Thyroid gland (tissue), 4 donors: Measurements from ENCODE around the gene CD59. TPM values are rescaled to one million over a fixed set of nuclear protein-coding genes. Genes with fewer than 3 reads are reported as not detected.
A peak's percentile ranks its signal among the peaks of the same experiment; 100 is the strongest.
"Not testable (repeated sequence)": the region's sequence is repeated elsewhere in the genome, so short reads cannot be mapped to it uniquely, and the experiment has no call there.

Experiments
- DNase-seq, 2 donors: peaks; one replicate each; pipeline ENCODE4 v3.0.0-alpha.2; 2019
- H3K27ac ChIP-seq, 3 donors: fragments of 200-600 bp; sonication (generic); 1 replicate in 2 of 3; 2 replicates in 1 of 3; pipeline ENCODE4 v1.5.1; 2016 to 2019; ENCODE audit warnings: mild to moderate bottlenecking in 1 of 3, moderate library complexity in 1 of 3
- H3K27me3 ChIP-seq: fragments of 200-600 bp; sonication (generic); one replicate; pipeline ENCODE4 v1.5.1; 2019
- H3K36me3 ChIP-seq, 2 donors: fragments of 200-600 bp; sonication (generic); one replicate each; pipeline ENCODE4 v1.5.1; 2016 to 2019
- H3K4me1 ChIP-seq, 2 donors: fragments of 200-600 bp; sonication (generic); one replicate each; pipeline ENCODE4 v1.5.1; 2017 to 2019
- H3K4me3 ChIP-seq, 3 donors: fragments of 200-600 bp; sonication (generic); replicated peaks in 1 of 3; 1 replicate in 2 of 3; 2 replicates in 1 of 3; pipeline ENCODE4 v1.5.1; 2016; ENCODE audit warnings: mild to moderate bottlenecking in 1 of 3
- H3K9me3 ChIP-seq: fragments of 200-600 bp; sonication (generic); one replicate; pipeline ENCODE4 v1.5.1; 2017
- POLR2A ChIP-seq, 2 donors: fragments of 450-650 bp; IDR thresholded peaks; one replicate each; pipeline ENCODE4 v1.6.1; 2017; ENCODE audit warnings: antibody characterized with exemption in 2 of 2, mild to moderate bottlenecking in 2 of 2, moderate library complexity in 1 of 2
- WGBS, 2 donors: methylation state at CpG; one replicate each; pipeline ENCODE4 v1.1.5; 2017; 5-methylcytosine and 5-hydroxymethylcytosine counted together
- intact Hi-C: fragments of 100-400 bp; cut with DNase I; formaldehyde crosslinking; loops from one replicate; pipeline ENCODE4 v1.15.1; 2023
- total RNA-seq, 4 donors: library from RNA; depleted of rRNA; stranded (reverse); fragments of >200 nt; gene quantifications; one replicate each; pipeline ENCODE4 v1.2.3, GENCODE V29; 2016
- TF ChIP-seq, protein P1 (sequence below), 6 experiments: fragments of 200-600 bp in 3 of 6; fragments of 450-650 bp in 3 of 6; sonication (generic) in 3 of 6; IDR thresholded peaks; one replicate each; pipeline ENCODE4 v1.5.1; 2016 to 2019; ENCODE audit warnings: antibody characterized with exemption in 6 of 6, mild to moderate bottlenecking in 2 of 6, inconsistent platforms in 1 of 6, moderate library complexity in 1 of 6

The CD59 gene
- total RNA-seq, 4 donors from 2014 or later, result 367 to 562 (median 504) TPM

GRCh38 chr11:33709466-33709865, 26.8 kb downstream of the CD59 start:
- H3K27ac ChIP-seq, result no peak overlapping the region
- H3K4me1 ChIP-seq, result peaks cover 0 to 13% of the 10 kb centered on the region in 2 donors
- no peak for DNase-seq
- TF ChIP-seq, protein P1, sequence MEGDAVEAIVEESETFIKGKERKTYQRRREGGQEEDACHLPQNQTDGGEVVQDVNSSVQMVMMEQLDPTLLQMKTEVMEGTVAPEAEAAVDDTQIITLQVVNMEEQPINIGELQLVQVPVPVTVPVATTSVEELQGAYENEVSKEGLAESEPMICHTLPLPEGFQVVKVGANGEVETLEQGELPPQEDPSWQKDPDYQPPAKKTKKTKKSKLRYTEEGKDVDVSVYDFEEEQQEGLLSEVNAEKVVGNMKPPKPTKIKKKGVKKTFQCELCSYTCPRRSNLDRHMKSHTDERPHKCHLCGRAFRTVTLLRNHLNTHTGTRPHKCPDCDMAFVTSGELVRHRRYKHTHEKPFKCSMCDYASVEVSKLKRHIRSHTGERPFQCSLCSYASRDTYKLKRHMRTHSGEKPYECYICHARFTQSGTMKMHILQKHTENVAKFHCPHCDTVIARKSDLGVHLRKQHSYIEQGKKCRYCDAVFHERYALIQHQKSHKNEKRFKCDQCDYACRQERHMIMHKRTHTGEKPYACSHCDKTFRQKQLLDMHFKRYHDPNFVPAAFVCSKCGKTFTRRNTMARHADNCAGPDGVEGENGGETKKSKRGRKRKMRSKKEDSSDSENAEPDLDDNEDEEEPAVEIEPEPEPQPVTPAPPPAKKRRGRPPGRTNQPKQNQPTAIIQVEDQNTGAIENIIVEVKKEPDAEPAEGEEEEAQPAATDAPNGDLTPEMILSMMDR (IDR thresholded peaks at IDR 0.05), result no peak
- no peak for TF ChIP-seq POLR2A (IDR thresholded peaks at IDR 0.05)
- WGBS, 2 donors, result 60 to 79% methylated on average over 3 of the region's 3 CpGs
- H3K36me3 ChIP-seq, result peaks cover 21 to 38% of the 10 kb centered on the region in 2 donors
- H3K4me3 ChIP-seq, result no peak overlapping the region
- no peaks in the 10 kb centered on the region for H3K9me3 ChIP-seq
- no peaks in the 10 kb centered on the region for H3K27me3 ChIP-seq
- intact Hi-C loops, result no loop called here

DNA sequence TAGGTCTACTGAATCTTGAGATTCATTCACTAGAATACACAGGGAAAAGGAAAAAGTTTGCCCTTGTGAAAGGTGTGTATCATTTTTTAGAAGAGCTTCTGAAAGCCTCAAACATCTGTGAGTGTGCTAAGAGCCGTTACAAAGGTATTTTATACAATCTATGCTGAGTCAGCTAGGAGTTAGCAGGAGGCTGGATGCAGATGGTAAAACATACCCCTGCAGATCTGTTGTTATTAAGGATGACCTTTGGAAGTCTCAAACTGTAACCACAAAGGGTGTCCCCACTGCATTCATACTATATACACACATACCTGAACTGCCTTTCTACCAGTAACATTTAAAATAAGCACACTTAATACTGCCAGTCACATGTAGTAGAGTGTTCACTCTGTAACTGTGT, 27.2 kb downstream of the CD59 start:
- no peaks in the 10 kb centered on the region for H3K27me3 ChIP-seq
- no peak for TF ChIP-seq POLR2A (IDR thresholded peaks at IDR 0.05)
- TF ChIP-seq, protein P1 (IDR thresholded peaks at IDR 0.05), result no peak
- WGBS, 2 donors, result 91 to 96% methylated on average over 1 of the region's 1 CpG
- no peak for DNase-seq
- intact Hi-C loops, result no loop called here
- H3K27ac ChIP-seq, result no peak overlapping the region
- H3K36me3 ChIP-seq, result peaks cover 21 to 33% of the 10 kb centered on the region in 2 donors
- peaks cover 0 to 18% of the 10 kb centered on the region in 2 donors for H3K4me1 ChIP-seq
- no peaks in the 10 kb centered on the region for H3K9me3 ChIP-seq
- H3K4me3 ChIP-seq, result no peak overlapping the region

- 83 to 100% methylated on average over 2 of the region's 2 CpGs for WGBS, 2 donors
- H3K4me3 ChIP-seq, H3K27ac ChIP-seq, H3K9me3 ChIP-seq, H3K27me3 ChIP-seq, intact Hi-C loops, DNase-seq: not testable (repeated sequence)
- Histone ChIP-seq H3K4me1 (peaks cover 0 to 29% of the 10 kb centered on the region in 2 donors), H3K36me3 (peaks cover 21 to 33% of the 10 kb centered on the region in 2 donors)
Observed at GRCh38 chr11:33707831-33708230, 28.4 kb downstream of the CD59 start.

GRCh38 chr11:33706966-33707365, 29.3 kb downstream of the CD59 start:
- no peaks in the 10 kb centered on the region for H3K27me3 ChIP-seq
- H3K9me3 ChIP-seq, result no peaks in the 10 kb centered on the region
- peak overlapping the region in 2 of 3 donors; percentile 27 to 30 for H3K27ac ChIP-seq
- intact Hi-C loops, result no loop called here
- WGBS, 2 donors, result 86 to 91% methylated on average over 2 of the region's 2 CpGs
- peaks cover 21 to 33% of the 10 kb centered on the region in 2 donors for H3K36me3 ChIP-seq
- no peak overlapping the region for H3K4me3 ChIP-seq
- no peak for DNase-seq
- no peak for TF ChIP-seq POLR2A (IDR thresholded peaks at IDR 0.05)
- TF ChIP-seq, protein P1 (IDR thresholded peaks at IDR 0.05), result no peak
- peaks cover 6 to 37% of the 10 kb centered on the region in 2 donors for H3K4me1 ChIP-seq

DNA sequence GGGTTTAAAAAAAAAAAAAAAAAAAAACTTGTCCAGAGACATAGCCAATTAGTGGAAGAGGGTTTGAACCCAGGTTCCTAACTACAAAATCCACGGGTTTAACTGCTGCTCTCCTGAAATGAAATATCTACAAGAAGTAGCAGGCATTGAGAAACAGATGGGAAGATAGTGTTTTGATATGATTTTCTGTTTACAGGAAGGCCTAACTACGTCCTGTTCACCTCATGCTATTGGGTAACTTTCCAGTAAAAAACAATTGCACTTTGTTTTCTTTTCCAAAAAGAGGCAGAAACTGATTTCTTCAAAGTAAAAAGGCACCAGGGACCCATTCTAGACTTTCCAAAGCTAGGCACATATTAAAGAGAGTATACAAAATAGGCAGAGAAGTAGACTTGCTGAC, 29.7 kb downstream of the CD59 start:
- Histone ChIP-seq H3K4me1 (peaks cover 11 to 41% of the 10 kb centered on the region in 2 donors), H3K27ac (peak overlapping the region in 2 of 3 donors; percentile 27 to 30), H3K27me3 (no peaks in the 10 kb centered on the region), H3K36me3 (peaks cover 21 to 30% of the 10 kb centered on the region in 2 donors), H3K4me3 (no peak overlapping the region), H3K9me3 (no peaks in the 10 kb centered on the region)
- intact Hi-C loops, result no loop called here
- WGBS, 2 donors, result 77 to 78% methylated on average over 2 of the region's 2 CpGs
- no peak for TF ChIP-seq POLR2A (IDR thresholded peaks at IDR 0.05)
- TF ChIP-seq, protein P1 (IDR thresholded peaks at IDR 0.05), result no peak
- DNase-seq, result no peak
